NT2/D1 (cell line): ENCODE measurements around the gene DPP8.

Source experiments
- YY1 ChIP-seq: IDR thresholded peaks from 2 replicates; pipeline ENCODE4 v1.6.1; 2011; ENCODE audit not compliant: insufficient read length, insufficient read depth
- ZNF274 ChIP-seq: IDR thresholded peaks from 2 replicates; pipeline ENCODE4 v1.6.1; 2011; ENCODE audit warnings: mild to moderate bottlenecking, low read depth, low read length

DNA sequence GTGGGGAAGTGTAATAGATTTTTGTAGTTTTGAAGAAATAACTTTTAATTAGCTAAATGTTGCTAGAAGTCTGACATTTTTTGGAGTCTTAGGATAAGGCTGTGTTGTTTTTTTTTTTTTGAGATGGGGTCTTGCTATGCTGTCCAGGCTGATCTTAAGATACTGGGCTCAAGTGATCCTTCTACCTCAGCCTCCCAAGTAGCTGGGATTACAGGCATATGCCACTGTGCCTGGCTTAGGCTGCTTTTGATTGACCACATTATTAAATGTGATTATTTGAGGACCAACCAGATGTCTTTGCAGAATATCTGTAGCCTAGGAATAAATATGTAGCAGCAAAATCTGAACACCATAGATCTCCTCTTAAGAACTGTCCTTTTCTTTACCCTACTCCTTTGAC, 42.5 kb upstream of the DPP8 start:
- TF ChIP-seq ZNF274 (no peak), YY1 (no peak)
